GM08714 (cell line): ENCODE data around the gene PGM1.
"Not testable (repeated sequence)": the region's sequence is repeated elsewhere in the genome, so short reads cannot be mapped to it uniquely, and the experiment has no call there.

ENCODE experiments used
- H3K4me3 ChIP-seq: fragments of 200-500 bp; sonication (Bioruptor generic); 2 replicates; pipeline ENCODE4 v1.5.1; 2014; ENCODE audit warnings: mild to moderate bottlenecking, low read length, inconsistent platforms
- ZNF274 ChIP-seq: IDR thresholded peaks from 2 replicates; pipeline ENCODE4 v1.6.1; 2012; ENCODE audit warnings: mild to moderate bottlenecking, low read depth, low read length

PGM1 gene

GRCh38 chr1:63593303-63593885 lies at the start of gene PGM1:
Gene PGM1, plus strand, starts transcription at chr1:63593411. Its CDS starts 78 bp downstream, at chr1:63593489.
- no peak for TF ChIP-seq ZNF274
- peak within 1 kb of the TSS; percentile 92 for H3K4me3 ChIP-seq

GRCh38 chr1:63545780-63546179 lies 47.4 kb upstream of the PGM1 start:
- no peak overlapping the region for H3K4me3 ChIP-seq
- no peak for TF ChIP-seq ZNF274

DNA sequence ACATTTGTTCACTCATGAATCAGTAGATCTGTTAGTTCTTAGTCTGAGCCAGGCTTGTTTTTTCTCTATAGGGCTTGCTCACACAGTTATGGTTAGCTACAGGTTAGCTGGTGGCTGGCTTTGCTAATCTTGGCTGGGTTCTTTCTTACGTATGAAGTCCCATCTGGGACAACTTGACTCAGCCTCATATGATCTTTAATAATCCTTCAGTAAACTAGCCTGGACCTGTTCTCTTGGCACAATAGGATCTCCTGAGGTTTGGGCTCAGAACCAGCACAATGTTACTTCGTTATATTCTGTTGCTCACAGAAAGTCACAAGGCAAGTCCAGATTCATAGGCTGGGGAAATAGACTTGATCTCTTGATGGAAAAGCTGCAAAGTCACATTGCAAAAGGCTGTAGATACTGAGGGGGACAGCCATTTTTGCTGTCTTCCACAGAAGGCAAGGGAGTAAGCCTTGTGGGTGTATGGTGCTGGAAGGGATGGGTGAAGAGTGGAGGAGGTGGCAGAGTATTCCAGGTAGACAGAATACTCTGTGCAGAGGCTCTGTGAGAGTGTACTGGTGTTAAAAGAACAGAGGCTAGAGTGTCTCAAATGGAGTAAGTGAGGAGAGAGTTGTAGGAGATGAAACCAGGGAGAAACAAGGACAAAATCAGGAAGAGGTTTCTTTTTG lies 45.5 kb upstream of the PGM1 start:
- H3K4me3 ChIP-seq = no peak overlapping the region
- no peak for TF ChIP-seq ZNF274

- no peak overlapping the region for H3K4me3 ChIP-seq
- no peak for TF ChIP-seq ZNF274
These were observed 44.9 kb upstream of the PGM1 start for GRCh38 chr1:63548303-63548702.

GRCh38 chr1:63548877-63549276 lies 44.3 kb upstream of the PGM1 start:
- no peak for TF ChIP-seq ZNF274
- H3K4me3 ChIP-seq = no peak overlapping the region

DNA sequence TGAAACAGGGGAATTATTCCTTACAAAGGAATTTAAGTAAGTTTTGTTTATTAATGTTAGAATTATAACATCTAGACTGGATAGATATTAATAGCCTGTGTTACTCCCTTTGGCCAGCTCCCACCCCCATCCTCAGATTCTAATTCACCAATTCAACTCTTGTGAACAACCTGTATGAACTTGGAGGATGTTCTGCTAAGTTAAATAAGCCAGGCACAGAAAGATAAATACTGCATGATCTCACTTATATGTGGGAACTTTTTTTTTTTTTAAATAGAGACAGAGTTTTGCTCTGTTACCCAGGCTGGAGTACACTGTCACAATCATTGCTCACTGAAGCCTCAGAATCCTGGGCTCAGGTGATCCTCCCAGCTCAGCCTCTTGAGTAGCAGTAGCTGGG lies 37.7 kb upstream of the PGM1 start:
- no peak for TF ChIP-seq ZNF274
- no peak overlapping the region for H3K4me3 ChIP-seq

DNA sequence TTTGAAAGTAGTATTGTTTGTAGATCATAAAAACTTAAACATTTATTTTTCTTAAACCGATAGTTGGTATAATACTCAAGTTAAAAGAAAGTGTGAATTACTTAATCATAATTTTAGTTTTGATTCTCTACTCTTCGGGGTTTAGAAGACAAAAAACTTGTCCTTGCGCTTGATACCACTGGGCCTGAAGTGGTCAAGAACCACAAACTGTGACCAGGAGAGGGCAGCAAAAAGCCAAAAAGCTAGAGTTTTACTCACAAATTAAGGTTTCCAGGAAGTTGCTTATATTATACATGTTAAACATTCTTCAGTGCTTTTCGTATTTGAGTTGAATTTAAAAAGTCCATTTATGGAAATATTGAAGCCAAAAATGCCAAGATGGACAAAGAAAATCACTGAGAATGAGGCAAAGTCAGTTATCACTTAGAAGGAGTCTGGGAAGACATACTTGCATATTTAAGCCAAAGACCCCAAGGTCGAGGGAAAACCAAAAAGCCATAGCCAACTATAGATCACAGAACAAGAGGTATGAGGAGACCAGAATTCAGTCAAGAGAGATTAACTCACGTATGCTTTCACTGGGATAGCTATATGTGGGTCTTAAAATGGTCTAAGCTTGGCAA lies 35.7 kb upstream of the PGM1 start:
- H3K4me3 ChIP-seq = no peak overlapping the region
- TF ChIP-seq ZNF274 = no peak

- H3K4me3 ChIP-seq = no peak overlapping the region
- no peak for TF ChIP-seq ZNF274
These were observed 33.9 kb upstream of the PGM1 start for GRCh38 chr1:63559357-63559756.

GRCh38 chr1:63563745-63564144 lies 29.5 kb upstream of the PGM1 start:
- TF ChIP-seq ZNF274 = no peak
- H3K4me3 ChIP-seq = no peak overlapping the region

DNA sequence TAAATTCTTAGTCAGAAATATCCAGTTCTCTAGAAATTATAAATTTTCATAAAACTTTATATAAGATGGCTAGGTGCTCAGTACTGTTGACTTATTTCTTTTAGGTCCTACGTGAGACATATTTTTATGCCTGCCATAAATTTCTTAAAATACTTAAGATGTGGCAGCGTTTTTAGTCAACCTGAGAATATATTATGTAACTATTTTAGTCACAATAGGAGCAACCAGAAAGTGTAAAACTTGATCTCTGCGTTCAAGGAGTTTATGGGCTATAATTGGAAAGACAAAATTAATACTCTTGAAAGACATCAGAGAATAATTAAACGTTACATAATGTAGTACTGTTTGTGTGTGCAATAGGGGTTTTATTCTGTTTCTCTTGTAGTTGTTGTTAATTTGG lies 24.1 kb upstream of the PGM1 start:
- TF ChIP-seq ZNF274 = no peak
- no peak overlapping the region for H3K4me3 ChIP-seq

GRCh38 chr1:63569640-63570316 lies 23.4 kb upstream of the PGM1 start:
- H3K4me3 ChIP-seq = no peak overlapping the region
- TF ChIP-seq ZNF274 = no peak

DNA sequence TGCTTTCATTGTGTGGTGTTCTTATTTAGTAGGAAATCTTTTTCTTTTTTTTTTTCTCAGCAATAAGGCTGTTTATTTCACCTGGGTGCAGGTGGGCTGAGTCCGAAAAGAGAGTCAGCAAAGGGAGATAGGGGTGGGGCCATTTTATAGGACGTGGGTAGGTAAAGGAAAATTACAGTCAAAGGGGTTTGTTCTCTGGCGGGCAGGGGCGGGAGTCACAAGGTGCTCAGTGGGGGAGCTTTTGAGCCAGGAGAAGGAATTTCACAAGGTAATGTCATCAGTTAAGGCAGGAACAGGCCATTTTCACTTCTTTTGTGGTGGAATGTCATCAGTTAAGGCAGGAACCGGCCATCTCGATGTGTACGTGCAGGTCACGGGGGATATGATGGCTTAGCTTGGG lies 20.5 kb upstream of the PGM1 start:
- H3K4me3 ChIP-seq = not testable (repeated sequence)

DNA sequence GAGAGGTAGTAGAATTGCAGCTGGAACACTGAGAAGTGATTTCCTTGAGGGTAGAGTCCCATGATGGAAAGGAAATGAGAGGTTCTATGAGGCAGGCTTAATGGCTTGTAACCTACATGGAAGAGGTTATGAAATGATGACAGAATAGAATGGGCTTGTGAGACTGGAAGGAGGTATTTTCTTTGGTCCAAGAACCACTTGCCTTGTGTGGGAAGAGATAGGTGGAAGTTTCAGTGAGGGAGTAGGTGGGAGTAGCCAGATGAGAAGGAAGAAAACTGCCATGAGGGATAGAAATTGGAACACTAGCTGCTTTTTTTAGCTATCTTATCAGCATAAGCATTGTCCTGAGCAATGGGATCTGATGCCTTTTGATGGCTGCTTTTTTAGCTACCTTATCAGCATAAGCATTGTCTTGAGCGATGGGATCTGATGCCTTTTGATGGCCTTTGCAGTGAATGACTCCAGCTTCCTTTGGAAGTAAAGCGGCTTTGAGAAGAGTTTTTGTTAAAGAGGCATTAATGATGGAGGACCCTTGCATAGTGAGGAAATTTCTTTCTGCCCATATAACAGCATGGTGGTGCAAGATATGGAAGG lies 18.9 kb upstream of the PGM1 start:
- not testable (repeated sequence) for H3K4me3 ChIP-seq

DNA sequence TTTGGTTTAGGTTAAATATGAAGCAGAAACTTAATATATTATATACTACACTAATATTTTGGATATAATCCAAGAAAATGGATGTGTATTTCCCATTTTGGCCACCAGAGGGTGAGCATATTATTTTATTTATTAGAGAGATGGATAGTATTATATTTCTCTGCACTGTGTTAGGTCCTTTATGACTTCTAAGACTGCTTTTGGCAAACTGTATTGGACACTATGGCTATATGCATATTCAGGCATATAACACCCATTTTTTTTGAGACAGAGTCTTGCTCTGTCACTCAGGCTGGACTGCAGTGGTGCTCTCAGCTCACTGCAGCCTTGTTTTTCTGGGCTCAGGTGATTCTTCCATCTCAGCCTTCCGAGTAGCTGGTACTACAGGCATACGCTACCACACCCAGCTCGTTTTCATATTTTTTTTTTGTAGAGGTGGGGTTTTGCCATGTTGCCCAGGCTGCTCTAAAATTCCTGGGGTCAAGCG lies 17.8 kb upstream of the PGM1 start:
- H3K4me3 ChIP-seq = no peak overlapping the region
- TF ChIP-seq ZNF274 = no peak

DNA sequence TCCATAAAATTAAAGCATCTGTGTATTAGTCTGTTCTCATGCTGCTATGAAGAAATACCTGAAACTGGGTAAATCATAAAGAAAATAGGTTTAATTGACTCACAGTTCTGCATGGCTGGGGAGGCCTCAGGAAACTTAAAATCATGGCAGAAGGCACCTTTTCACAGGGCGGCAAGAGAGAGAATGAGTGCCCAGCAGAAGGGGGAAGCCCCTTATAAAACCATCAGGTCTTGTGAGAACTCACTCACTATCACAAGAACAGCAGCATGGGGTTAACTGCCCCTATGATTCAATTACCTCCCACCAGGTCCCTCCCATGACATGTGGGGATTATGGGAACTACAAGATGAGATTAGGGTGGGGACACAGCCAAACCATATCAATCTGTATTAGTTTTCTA lies 6.9 kb upstream of the PGM1 start:
- not testable (repeated sequence) for H3K4me3 ChIP-seq

GRCh38 chr1:63590166-63590560 lies 3.0 kb upstream of the PGM1 start:
- no peak overlapping the region for H3K4me3 ChIP-seq
- TF ChIP-seq ZNF274 = no peak
